ENCODE results near the gene CDC42BPG.

The CDC42BPG gene

GRCh38 chr11:64844330-64845128 is at the start of gene CDC42BPG:
Gene CDC42BPG (minus strand): TSS chr11:64844653. CDS start chr11:64844569, 84 bp downstream.
- DNase-seq = peak; percentile 73

GRCh38 chr11:64893194-64894069 is 49.0 kb upstream of the CDC42BPG start:
- no peak for DNase-seq

- no peak for DNase-seq
Observed at GRCh38 chr11:64892838-64893193, 48.4 kb upstream of the CDC42BPG start.

- DNase-seq = no peak
Observed at GRCh38 chr11:64892411-64892831, 48.0 kb upstream of the CDC42BPG start.

- DNase-seq = no peak
Observed at GRCh38 chr11:64891880-64892279, 47.4 kb upstream of the CDC42BPG start.

GRCh38 chr11:64891215-64891848 is 46.9 kb upstream of the CDC42BPG start:
- no peak for DNase-seq

GRCh38 chr11:64890522-64890939 is 46.1 kb upstream of the CDC42BPG start:
- no peak for DNase-seq

GRCh38 chr11:64888729-64889511 is 44.5 kb upstream of the CDC42BPG start:
- no peak for DNase-seq

- DNase-seq = no peak
Observed at GRCh38 chr11:64888406-64888728, 43.9 kb upstream of the CDC42BPG start.

GRCh38 chr11:64887757-64888405 is 43.4 kb upstream of the CDC42BPG start:
- peak; percentile 93 for DNase-seq

- DNase-seq = no peak
Observed at GRCh38 chr11:64887234-64887756, 42.8 kb upstream of the CDC42BPG start.

GRCh38 chr11:64885367-64886286 is 41.2 kb upstream of the CDC42BPG start:
- DNase-seq = no peak

GRCh38 chr11:64884019-64884418 is 39.6 kb upstream of the CDC42BPG start:
- DNase-seq = no peak

GRCh38 chr11:64883575-64883974 is 39.1 kb upstream of the CDC42BPG start:
- DNase-seq = no peak

GRCh38 chr11:64882243-64882642 is 37.8 kb upstream of the CDC42BPG start:
- no peak for DNase-seq

GRCh38 chr11:64881476-64881875 is 37.0 kb upstream of the CDC42BPG start:
- no peak for DNase-seq

- DNase-seq = peak; percentile 28
Observed at GRCh38 chr11:64880240-64881001, 36.0 kb upstream of the CDC42BPG start.

GRCh38 chr11:64879244-64879900 is 34.9 kb upstream of the CDC42BPG start:
- DNase-seq = peak; percentile 39

GRCh38 chr11:64878494-64879243 is 34.2 kb upstream of the CDC42BPG start, which contains the start of gene EHD1:
Gene EHD1 (minus strand): TSS chr11:64878621. CDS start chr11:64878464, 157 bp downstream.
- DNase-seq = peak; percentile 100
